DND-41 (cell line): Measurements from ENCODE around the gene SLCO4A1.

Experiments used
- CTCF ChIP-seq: IDR thresholded peaks from 2 replicates; pipeline ENCODE4 v1.5.1; 2012; ENCODE audit warnings: borderline replicate concordance, low read length, moderate library complexity, mild to moderate bottlenecking; ENCODE audit not compliant: poor library complexity, severe bottlenecking; ENCODE audit errors: extremely low read depth
- EZH2 ChIP-seq: IDR thresholded peaks from 3 replicates; pipeline ENCODE4 v1.6.1; 2012; ENCODE audit warnings: borderline replicate concordance, low read depth, mild to moderate bottlenecking, moderate library complexity, low read length, inconsistent platforms; ENCODE audit not compliant: severe bottlenecking

GRCh38 chr20:62601172-62601571, 41.1 kb upstream of the SLCO4A1 start:
- TF ChIP-seq EZH2 (no peak), CTCF (no peak)
